Measurements from ENCODE around the gene MEX3A. TPM values are rescaled to one million over a fixed set of nuclear protein-coding genes. Genes with fewer than 3 reads are reported as not detected.
"Not testable (repeated sequence)": the region's sequence is repeated elsewhere in the genome, so short reads cannot be mapped to it uniquely, and the experiment has no call there.

The MEX3A gene
- total and polyA plus RNA-seq, 8 donors = 0.86 to 59.0 (median 48.8) TPM

DNA sequence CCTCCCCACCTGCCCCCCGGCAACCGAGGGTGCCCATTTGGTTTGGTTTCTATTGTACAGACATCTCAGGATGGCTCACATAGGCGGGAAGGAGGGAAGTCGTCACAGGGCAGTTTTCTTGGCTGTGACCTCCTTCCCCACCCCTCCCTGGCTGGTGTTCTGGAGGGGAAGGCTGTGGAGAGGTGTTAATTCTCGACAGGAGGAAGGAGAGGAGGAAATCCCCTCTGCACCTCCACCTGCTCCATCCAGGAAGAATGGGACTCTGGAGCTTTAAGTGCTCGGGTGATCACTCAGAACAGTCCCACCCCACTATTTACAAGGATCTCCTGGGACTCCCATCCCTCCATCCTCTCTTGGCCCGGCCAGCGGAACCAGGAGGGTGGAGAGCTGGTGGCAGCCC is 7.6 kb downstream of the MEX3A start:
- TF ChIP-seq, protein P1, sequence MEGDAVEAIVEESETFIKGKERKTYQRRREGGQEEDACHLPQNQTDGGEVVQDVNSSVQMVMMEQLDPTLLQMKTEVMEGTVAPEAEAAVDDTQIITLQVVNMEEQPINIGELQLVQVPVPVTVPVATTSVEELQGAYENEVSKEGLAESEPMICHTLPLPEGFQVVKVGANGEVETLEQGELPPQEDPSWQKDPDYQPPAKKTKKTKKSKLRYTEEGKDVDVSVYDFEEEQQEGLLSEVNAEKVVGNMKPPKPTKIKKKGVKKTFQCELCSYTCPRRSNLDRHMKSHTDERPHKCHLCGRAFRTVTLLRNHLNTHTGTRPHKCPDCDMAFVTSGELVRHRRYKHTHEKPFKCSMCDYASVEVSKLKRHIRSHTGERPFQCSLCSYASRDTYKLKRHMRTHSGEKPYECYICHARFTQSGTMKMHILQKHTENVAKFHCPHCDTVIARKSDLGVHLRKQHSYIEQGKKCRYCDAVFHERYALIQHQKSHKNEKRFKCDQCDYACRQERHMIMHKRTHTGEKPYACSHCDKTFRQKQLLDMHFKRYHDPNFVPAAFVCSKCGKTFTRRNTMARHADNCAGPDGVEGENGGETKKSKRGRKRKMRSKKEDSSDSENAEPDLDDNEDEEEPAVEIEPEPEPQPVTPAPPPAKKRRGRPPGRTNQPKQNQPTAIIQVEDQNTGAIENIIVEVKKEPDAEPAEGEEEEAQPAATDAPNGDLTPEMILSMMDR (IDR thresholded peaks at IDR 0.05) = no peak
- H3K9me3 ChIP-seq = no peaks in the 10 kb centered on the region
- no peak overlapping the region for H3K4me3 ChIP-seq
- peaks cover 0 to 14% of the 10 kb centered on the region in 2 donors for H3K27me3 ChIP-seq
- intact Hi-C loops (cut with DNase I) = no loop called here
- no peak overlapping the region for H3K27ac ChIP-seq
- DNase-seq = no peak
- H3K4me1 ChIP-seq = peaks cover 0 to 22% of the 10 kb centered on the region in 2 donors
- ATAC-seq = no peak
- peaks cover 0 to 3% of the 10 kb centered on the region in 2 donors for H3K36me3 ChIP-seq

DNA sequence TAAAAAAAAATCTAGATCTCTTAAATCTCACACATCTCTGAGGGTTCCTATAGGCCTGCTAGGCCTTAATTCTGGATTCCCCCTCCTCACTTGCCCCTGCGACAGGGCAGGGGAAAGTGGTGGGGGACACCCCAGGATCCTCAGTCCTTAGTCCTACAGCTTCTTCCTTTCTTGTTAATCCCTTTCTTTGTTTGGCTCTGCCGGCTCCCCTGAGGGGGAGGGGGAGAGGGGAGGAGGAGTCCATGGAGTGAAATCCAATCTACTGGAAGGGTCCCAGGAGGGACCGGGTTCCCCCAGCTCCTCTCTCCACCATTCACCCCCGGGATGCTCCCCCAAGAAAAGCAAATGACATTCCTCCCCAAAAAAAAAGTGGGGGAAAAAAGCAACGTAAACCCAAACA is 8.5 kb downstream of the MEX3A start:
- peaks cover 0 to 5% of the 10 kb centered on the region in 2 donors for H3K36me3 ChIP-seq
- no peak overlapping the region for H3K27ac ChIP-seq
- H3K27me3 ChIP-seq = peaks cover 0 to 14% of the 10 kb centered on the region in 2 donors
- H3K4me3 ChIP-seq = no peak overlapping the region
- DNase-seq (no peak), ATAC-seq (no peak)
- no peaks in the 10 kb centered on the region for H3K9me3 ChIP-seq
- TF ChIP-seq, protein P1 (IDR thresholded peaks at IDR 0.05) = no peak
- H3K4me1 ChIP-seq = peaks cover 0 to 22% of the 10 kb centered on the region in 2 donors
- intact Hi-C loops (cut with DNase I) = no loop called here

DNA sequence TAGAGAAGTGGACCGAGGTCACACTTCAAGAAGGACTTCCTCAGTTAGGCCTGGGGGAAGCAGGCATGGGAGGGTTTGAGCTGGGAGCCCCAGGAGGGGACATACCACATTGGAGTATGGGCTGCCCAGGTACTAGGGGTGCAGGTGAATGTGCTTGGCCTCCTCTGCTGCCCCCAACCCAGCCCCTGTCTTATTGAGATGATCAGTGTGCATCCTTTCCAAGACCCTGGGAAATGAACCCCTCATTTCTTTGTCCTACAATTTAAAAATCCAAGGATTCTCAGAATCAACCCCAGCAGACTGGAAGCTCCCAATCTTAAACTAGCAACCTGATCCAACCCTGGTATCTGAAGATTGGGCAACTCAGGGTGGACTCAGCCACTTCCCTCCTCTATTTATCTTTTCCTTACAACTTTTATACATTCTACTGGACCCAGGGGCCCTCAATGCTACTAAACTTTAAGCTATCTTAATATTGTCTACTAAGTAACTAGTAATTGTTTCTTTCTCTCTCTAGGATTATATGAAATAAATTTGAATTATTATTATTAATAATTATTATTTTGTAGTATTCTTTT is 9.1 kb downstream of the MEX3A start:
- Histone ChIP-seq H3K9me3 (no peaks in the 10 kb centered on the region), H3K4me1 (peaks cover 0 to 22% of the 10 kb centered on the region in 2 donors), H3K27ac (no peak overlapping the region), H3K27me3 (peaks cover 0 to 14% of the 10 kb centered on the region in 2 donors), H3K36me3 (peaks cover 0 to 5% of the 10 kb centered on the region in 2 donors), H3K4me3 (no peak overlapping the region)
- TF ChIP-seq, protein P1 (IDR thresholded peaks at IDR 0.05) = no peak
- intact Hi-C loops (cut with DNase I) = no loop called here
- no peak for DNase-seq
- ATAC-seq = no peak

DNA sequence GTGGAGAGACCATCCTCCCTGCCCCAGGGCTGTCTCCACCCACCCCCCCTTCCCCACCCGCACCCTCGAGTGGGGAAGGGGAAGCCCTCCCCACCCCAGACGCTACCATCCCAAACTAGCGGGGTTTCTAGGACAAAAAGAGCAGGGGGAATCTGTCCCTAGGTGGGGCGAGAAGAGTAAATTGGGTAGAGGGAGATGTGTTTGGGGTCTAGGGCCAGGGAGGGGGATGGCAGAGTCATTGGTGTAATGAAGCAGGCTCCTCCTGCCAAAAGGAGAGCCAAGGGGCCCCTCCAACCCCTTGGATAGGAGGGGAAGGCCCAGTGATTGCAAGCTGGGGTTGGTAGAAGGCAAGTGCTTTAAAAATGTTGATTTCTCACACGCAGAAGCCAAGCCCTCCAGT is 10.0 kb downstream of the MEX3A start:
- DNase-seq (no peak), ATAC-seq (no peak)
- TF ChIP-seq, protein P1 (IDR thresholded peaks at IDR 0.05) = no peak
- Histone ChIP-seq H3K36me3 (peaks cover 0 to 5% of the 10 kb centered on the region in 2 donors), H3K9me3 (no peaks in the 10 kb centered on the region), H3K27ac (no peak overlapping the region), H3K4me3 (no peak overlapping the region), H3K4me1 (peaks cover 0 to 22% of the 10 kb centered on the region in 2 donors), H3K27me3 (peaks cover 0 to 13% of the 10 kb centered on the region in 2 donors)
- intact Hi-C loops (cut with DNase I) = no loop called here

DNA sequence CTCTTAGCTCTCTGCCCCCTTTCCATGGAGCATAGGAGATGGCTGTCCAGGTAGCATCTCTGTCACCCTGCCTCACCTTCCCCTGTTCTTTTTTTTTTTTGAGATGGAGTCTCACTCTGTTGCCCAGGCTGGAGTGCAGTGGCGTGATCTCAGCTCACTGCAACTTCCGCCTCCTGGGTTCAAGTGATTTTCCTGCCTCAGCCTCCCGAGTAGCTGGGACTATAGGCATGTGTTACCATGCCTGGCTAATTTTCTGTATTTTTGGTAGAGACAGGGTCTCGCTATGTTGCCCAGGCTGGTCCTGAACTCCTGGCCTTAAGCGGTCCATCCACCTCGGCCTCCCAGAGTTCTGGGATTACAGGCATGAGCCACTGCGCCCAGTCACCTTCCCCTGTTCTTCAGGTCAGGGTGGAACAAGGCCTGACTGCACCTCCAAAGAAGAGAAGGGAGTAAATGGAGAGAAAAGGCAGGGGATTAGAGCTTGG is 10.9 kb downstream of the MEX3A start:
- H3K27ac ChIP-seq; H3K4me3 ChIP-seq; DNase-seq; intact Hi-C loops (cut with DNase I); H3K36me3 ChIP-seq; ATAC-seq; H3K27me3 ChIP-seq; H3K9me3 ChIP-seq: not testable (repeated sequence)
- peaks cover 0 to 21% of the 10 kb centered on the region in 2 donors for H3K4me1 ChIP-seq

DNA sequence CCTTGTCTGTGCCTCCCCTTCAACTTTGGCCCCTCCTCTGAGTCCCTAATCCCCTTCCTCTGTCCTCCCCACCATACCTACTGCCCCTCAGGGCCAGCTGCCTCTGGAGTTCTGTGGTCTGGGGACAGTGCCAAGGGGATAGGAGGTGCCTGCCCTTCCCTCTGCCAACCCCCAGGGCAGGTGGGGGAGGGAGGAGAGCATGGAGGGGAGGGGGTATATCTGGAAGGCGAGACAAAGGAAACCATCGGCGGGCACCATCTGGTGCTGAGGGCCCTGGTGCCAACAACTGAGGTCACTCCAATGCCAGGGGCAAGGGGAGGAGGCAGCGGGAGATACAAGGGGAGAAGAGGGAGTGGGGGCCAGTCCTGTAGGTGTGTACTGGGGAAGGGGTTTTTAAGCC is 11.7 kb downstream of the MEX3A start:
- Histone ChIP-seq H3K9me3 (no peaks in the 10 kb centered on the region), H3K27me3 (no peaks in the 10 kb centered on the region), H3K36me3 (peaks cover 0 to 5% of the 10 kb centered on the region in 2 donors), H3K4me1 (peaks cover 0 to 16% of the 10 kb centered on the region in 2 donors), H3K27ac (no peak overlapping the region), H3K4me3 (no peak overlapping the region)
- intact Hi-C loops (cut with DNase I) = no loop called here
- TF ChIP-seq, protein P1 (IDR thresholded peaks at IDR 0.05) = no peak
- DNase-seq (no peak), ATAC-seq (no peak)

Measured in left lung (tissue), 10 donors.